ENCODE results near the gene LIMCH1.

LIMCH1 gene

DNA sequence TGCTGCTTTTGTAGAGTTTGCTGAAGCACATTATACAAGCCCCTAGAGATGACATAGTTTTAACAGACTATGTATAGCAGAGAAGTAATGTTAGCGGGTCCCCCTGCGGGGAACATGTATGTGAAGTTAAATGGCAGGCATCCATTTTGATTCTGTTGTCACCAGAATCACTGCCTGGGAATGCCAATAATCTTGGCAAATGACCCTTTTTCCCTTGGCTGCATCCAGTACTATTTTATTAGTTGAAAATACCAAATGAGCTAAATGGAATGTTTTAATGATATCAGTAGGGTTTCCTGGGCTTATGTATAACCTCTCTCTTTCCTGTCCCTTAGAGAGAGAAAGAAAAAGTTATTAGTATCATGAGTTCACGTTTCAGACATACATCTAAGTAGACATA lies 93.6 kb downstream of the LIMCH1 start:
- Histone ChIP-seq H3K4me1 (ENCODE audit: insufficient read depth, low read length, poor library complexity, severe bottlenecking) (no peaks in the 10 kb centered on the region), H2AFZ (ENCODE audit: low read length) (no peak overlapping the region), H3K9ac (ENCODE audit: low read depth, low read length, poor library complexity, severe bottlenecking) (no peak overlapping the region), H4K20me1 (ENCODE audit: insufficient read depth, low read length, poor library complexity, severe bottlenecking) (no peaks in the 10 kb centered on the region), H3K36me3 (ENCODE audit: insufficient read depth, low read length) (no peaks in the 10 kb centered on the region), H3K27me3 (ENCODE audit: insufficient read depth, low read length, poor library complexity, severe bottlenecking) (no peaks in the 10 kb centered on the region), H3K9me2 (replicated peaks; ENCODE audit: low read depth, low read length) (no peaks in the 10 kb centered on the region), H3K79me2 (ENCODE audit: insufficient read depth, low read length) (no peaks in the 10 kb centered on the region), H3K4me3 (ENCODE audit: low read length, poor library complexity, severe bottlenecking) (no peak overlapping the region), H3K4me2 (ENCODE audit: low read depth, low read length, poor library complexity, severe bottlenecking) (no peak overlapping the region), H3K9me3 (ENCODE audit: insufficient read depth, low read depth, low read length) (no peaks in the 10 kb centered on the region), H3F3A (ENCODE audit: low read depth) (no peaks in the 10 kb centered on the region)
- TF ChIP-seq EZH2phosphoT487 (IDR thresholded peaks at IDR 0.05; ENCODE audit: borderline replicate concordance) (no peak), CTCF (conservative IDR thresholded peaks at IDR 0.05; ENCODE audit: low read length) (no peak)

DNA sequence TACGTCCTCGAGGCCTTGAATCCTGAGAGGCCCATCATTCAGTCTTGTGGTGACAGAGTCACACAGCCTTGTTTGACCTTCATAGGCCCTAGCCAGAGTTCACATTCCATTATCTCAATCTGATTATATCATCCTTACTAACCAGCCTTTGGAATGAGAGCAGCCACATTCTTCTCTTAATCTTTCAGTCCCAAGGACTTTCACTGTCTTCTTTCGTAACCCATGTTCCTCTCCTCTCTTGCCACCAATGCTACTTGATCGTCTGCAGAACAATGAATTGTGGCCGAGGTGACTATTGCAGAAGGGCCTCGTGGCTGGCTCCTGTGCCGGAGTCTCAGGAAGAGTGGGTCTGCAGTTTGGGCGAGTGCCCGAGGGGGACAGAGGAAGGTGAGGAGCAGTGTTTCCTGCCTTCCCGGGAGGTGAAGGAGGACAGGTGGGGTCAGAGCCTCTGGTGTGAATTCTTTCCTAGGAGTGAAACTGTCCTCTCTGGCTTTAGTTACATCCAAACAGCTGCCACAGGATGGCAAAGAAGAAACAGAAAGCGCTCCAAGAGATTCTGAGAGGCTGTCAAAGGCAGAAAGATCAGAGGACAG lies 94.6 kb downstream of the LIMCH1 start:
- TF ChIP-seq CTCF (conservative IDR thresholded peaks at IDR 0.05; ENCODE audit: low read length) (no peak), EZH2phosphoT487 (IDR thresholded peaks at IDR 0.05; ENCODE audit: borderline replicate concordance) (no peak)
- no peaks in the 10 kb centered on the region for H3K9me3 ChIP-seq (ENCODE audit: insufficient read depth, low read depth, low read length)
- H3K36me3 ChIP-seq (ENCODE audit: insufficient read depth, low read length), result no peaks in the 10 kb centered on the region
- no peaks in the 10 kb centered on the region for H4K20me1 ChIP-seq (ENCODE audit: insufficient read depth, low read length, poor library complexity, severe bottlenecking)
- H3K79me2 ChIP-seq (ENCODE audit: insufficient read depth, low read length), result no peaks in the 10 kb centered on the region
- no peaks in the 10 kb centered on the region for H3K4me1 ChIP-seq (ENCODE audit: insufficient read depth, low read length, poor library complexity, severe bottlenecking)
- H3K9ac ChIP-seq (ENCODE audit: low read depth, low read length, poor library complexity, severe bottlenecking), result no peak overlapping the region
- H3F3A ChIP-seq (ENCODE audit: low read depth), result no peaks in the 10 kb centered on the region
- no peak overlapping the region for H3K4me2 ChIP-seq (ENCODE audit: low read depth, low read length, poor library complexity, severe bottlenecking)
- H3K9me2 ChIP-seq (replicated peaks; ENCODE audit: low read depth, low read length), result no peaks in the 10 kb centered on the region
- H2AFZ ChIP-seq (ENCODE audit: low read length), result no peak overlapping the region
- no peaks in the 10 kb centered on the region for H3K27me3 ChIP-seq (ENCODE audit: insufficient read depth, low read length, poor library complexity, severe bottlenecking)
- no peak overlapping the region for H3K4me3 ChIP-seq (ENCODE audit: low read length, poor library complexity, severe bottlenecking)

DNA sequence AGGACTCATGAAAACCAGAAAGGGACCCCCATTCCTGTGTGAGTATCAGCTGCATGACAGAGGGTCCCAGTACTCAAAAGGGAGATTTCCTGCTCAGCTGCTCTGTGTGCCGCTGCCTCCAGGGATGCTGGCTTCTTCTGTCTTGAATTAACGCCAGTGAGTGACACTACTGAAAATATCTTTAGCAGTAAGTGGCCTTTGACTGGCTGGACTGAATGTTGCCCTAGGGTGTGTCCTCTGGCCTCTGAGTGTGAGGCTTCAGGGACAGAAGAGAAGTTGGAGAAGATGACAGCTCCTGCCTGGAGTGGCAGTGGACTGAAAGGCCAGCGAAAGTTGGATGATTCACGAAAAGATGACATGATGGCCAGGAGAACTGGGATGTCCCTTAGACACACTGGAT lies 95.4 kb downstream of the LIMCH1 start:
- no peaks in the 10 kb centered on the region for H3K4me1 ChIP-seq (ENCODE audit: insufficient read depth, low read length, poor library complexity, severe bottlenecking)
- no peaks in the 10 kb centered on the region for H3K27me3 ChIP-seq (ENCODE audit: insufficient read depth, low read length, poor library complexity, severe bottlenecking)
- no peak for TF ChIP-seq CTCF (conservative IDR thresholded peaks at IDR 0.05; ENCODE audit: low read length)
- no peaks in the 10 kb centered on the region for H3K79me2 ChIP-seq (ENCODE audit: insufficient read depth, low read length)
- H4K20me1 ChIP-seq (ENCODE audit: insufficient read depth, low read length, poor library complexity, severe bottlenecking), result no peaks in the 10 kb centered on the region
- no peak overlapping the region for H2AFZ ChIP-seq (ENCODE audit: low read length)
- no peaks in the 10 kb centered on the region for H3K36me3 ChIP-seq (ENCODE audit: insufficient read depth, low read length)
- no peaks in the 10 kb centered on the region for H3F3A ChIP-seq (ENCODE audit: low read depth)
- H3K4me2 ChIP-seq (ENCODE audit: low read depth, low read length, poor library complexity, severe bottlenecking), result no peak overlapping the region
- no peak overlapping the region for H3K9ac ChIP-seq (ENCODE audit: low read depth, low read length, poor library complexity, severe bottlenecking)
- H3K9me2 ChIP-seq (replicated peaks; ENCODE audit: low read depth, low read length), result no peaks in the 10 kb centered on the region
- H3K9me3 ChIP-seq (ENCODE audit: insufficient read depth, low read depth, low read length), result no peaks in the 10 kb centered on the region
- no peak overlapping the region for H3K4me3 ChIP-seq (ENCODE audit: low read length, poor library complexity, severe bottlenecking)

Data from Loucy (cell line).